Neural cell (in vitro differentiated cells): ENCODE data around the gene TULP4.

Experiments used
- EP300 ChIP-seq: fragments of 450-650 bp; conservative IDR thresholded peaks from 2 replicates; pipeline ENCODE4 v1.6.1; 2014; ENCODE audit warnings: antibody characterized with exemption, mild to moderate bottlenecking, moderate library complexity; ENCODE audit not compliant: poor library complexity, severe bottlenecking
- EZH2 ChIP-seq: fragments of 200-600, 300-800 bp; shearing (Covaris generic), sonication (generic); IDR thresholded peaks from 2 replicates; pipeline ENCODE4 v1.6.1; 2014; ENCODE audit warnings: antibody characterized with exemption, low read length, borderline replicate concordance, mild to moderate bottlenecking; ENCODE audit not compliant: insufficient read depth, poor library complexity, severe bottlenecking
- MXI1 ChIP-seq: fragments of 450-650 bp; conservative IDR thresholded peaks from 2 replicates; pipeline ENCODE4 v1.6.1; 2014; ENCODE audit warnings: antibody characterized with exemption, mild to moderate bottlenecking; ENCODE audit not compliant: poor library complexity, severe bottlenecking
- POLR2AphosphoS5 ChIP-seq: IDR thresholded peaks from 2 replicates; pipeline ENCODE4 v1.6.1; 2012
- SMC3 ChIP-seq: fragments of 450-650 bp; conservative IDR thresholded peaks from 2 replicates; pipeline ENCODE4 v1.6.1; 2014; ENCODE audit warnings: antibody characterized with exemption, mild to moderate bottlenecking, moderate library complexity; ENCODE audit not compliant: poor library complexity
- TAF1 ChIP-seq: IDR thresholded peaks from 2 replicates; pipeline ENCODE4 v1.6.1; 2012; ENCODE audit warnings: low read depth
- TF ChIP-seq, protein P1 (sequence below): fragments of 450-650 bp; IDR thresholded peaks from 2 replicates; pipeline ENCODE4 v1.5.1; 2014; ENCODE audit warnings: antibody characterized with exemption, mild to moderate bottlenecking, moderate library complexity; ENCODE audit not compliant: poor library complexity, severe bottlenecking
- TF ChIP-seq, protein P2 (sequence below): IDR thresholded peaks from 2 replicates; pipeline ENCODE4 v1.6.1; 2012; ENCODE audit warnings: borderline replicate concordance

- TF ChIP-seq EZH2 (no peak), POLR2AphosphoS5 (no peak), MXI1 (no peak), SMC3 (no peak), EP300 (no peak), TAF1 (no peak)
- TF ChIP-seq, protein P1, sequence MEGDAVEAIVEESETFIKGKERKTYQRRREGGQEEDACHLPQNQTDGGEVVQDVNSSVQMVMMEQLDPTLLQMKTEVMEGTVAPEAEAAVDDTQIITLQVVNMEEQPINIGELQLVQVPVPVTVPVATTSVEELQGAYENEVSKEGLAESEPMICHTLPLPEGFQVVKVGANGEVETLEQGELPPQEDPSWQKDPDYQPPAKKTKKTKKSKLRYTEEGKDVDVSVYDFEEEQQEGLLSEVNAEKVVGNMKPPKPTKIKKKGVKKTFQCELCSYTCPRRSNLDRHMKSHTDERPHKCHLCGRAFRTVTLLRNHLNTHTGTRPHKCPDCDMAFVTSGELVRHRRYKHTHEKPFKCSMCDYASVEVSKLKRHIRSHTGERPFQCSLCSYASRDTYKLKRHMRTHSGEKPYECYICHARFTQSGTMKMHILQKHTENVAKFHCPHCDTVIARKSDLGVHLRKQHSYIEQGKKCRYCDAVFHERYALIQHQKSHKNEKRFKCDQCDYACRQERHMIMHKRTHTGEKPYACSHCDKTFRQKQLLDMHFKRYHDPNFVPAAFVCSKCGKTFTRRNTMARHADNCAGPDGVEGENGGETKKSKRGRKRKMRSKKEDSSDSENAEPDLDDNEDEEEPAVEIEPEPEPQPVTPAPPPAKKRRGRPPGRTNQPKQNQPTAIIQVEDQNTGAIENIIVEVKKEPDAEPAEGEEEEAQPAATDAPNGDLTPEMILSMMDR = no peak
- TF ChIP-seq, protein P2, sequence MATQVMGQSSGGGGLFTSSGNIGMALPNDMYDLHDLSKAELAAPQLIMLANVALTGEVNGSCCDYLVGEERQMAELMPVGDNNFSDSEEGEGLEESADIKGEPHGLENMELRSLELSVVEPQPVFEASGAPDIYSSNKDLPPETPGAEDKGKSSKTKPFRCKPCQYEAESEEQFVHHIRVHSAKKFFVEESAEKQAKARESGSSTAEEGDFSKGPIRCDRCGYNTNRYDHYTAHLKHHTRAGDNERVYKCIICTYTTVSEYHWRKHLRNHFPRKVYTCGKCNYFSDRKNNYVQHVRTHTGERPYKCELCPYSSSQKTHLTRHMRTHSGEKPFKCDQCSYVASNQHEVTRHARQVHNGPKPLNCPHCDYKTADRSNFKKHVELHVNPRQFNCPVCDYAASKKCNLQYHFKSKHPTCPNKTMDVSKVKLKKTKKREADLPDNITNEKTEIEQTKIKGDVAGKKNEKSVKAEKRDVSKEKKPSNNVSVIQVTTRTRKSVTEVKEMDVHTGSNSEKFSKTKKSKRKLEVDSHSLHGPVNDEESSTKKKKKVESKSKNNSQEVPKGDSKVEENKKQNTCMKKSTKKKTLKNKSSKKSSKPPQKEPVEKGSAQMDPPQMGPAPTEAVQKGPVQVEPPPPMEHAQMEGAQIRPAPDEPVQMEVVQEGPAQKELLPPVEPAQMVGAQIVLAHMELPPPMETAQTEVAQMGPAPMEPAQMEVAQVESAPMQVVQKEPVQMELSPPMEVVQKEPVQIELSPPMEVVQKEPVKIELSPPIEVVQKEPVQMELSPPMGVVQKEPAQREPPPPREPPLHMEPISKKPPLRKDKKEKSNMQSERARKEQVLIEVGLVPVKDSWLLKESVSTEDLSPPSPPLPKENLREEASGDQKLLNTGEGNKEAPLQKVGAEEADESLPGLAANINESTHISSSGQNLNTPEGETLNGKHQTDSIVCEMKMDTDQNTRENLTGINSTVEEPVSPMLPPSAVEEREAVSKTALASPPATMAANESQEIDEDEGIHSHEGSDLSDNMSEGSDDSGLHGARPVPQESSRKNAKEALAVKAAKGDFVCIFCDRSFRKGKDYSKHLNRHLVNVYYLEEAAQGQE = no peak
These were observed 59.0 kb downstream of the TULP4 start for GRCh38 chr6:158371261-158371660.
